Epithelial cell of umbilical artery (primary cell): ENCODE data around the gene WASF2. TPM values are rescaled to one million over a fixed set of nuclear protein-coding genes. Genes with fewer than 3 reads are reported as not detected.

Experiments used
- total RNA-seq: library from RNA; depleted of rRNA; stranded (reverse); fragments of >200 nt; gene quantifications from 2 replicates; pipeline ENCODE4 v1.2.3, GENCODE V29; 2014

The WASF2 gene
- total RNA-seq, result 17.9 and 21.1 TPM in 2 replicates

GRCh38 chr1:27489973-27490741 is at the start of gene WASF2:
Gene WASF2 (minus strand): TSS chr1:27490167. CDS start chr1:27428890, 61,277 bp downstream.

GRCh38 chr1:27392096-27392777 is 97.7 kb downstream of the WASF2 start, which contains the start of gene GPR3:
Gene GPR3 (plus strand): TSS chr1:27392622. CDS start chr1:27393799, 1,177 bp downstream.

GRCh38 chr1:27383039-27383605 is 106.8 kb downstream of the WASF2 start, which contains the start of gene CD164L2:
Gene CD164L2 (minus strand): TSS chr1:27383333. CDS start chr1:27383239, 94 bp downstream.

GRCh38 chr1:27374362-27375086 is 115.4 kb downstream of the WASF2 start, which contains the start of gene FCN3:
Gene FCN3 (minus strand): TSS chr1:27374824. CDS start chr1:27374818, 6 bp downstream.

GRCh38 chr1:27366411-27367159 is 123.4 kb downstream of the WASF2 start, which contains the start of gene MAP3K6:
Gene MAP3K6 (minus strand): TSS chr1:27366961. CDS start chr1:27366597, 364 bp downstream.

Other genes with a start within 250 kb of the WASF2 start
- gene TMEM222, start 168.0 kb downstream of the WASF2 start, total RNA-seq, result 23.3 and 24.7 TPM in 2 replicates
- gene SYTL1, start 148.1 kb downstream of the WASF2 start, total RNA-seq, result under 0.01 TPM in 1 of 2 replicates, not detected in the other
- 6.4 and 6.5 TPM in 2 replicates for gene MAP3K6, start 123.2 kb downstream of the WASF2 start, total RNA-seq
- under 0.01 TPM in 1 of 2 replicates, not detected in the other for gene FCN3, start 115.3 kb downstream of the WASF2 start, total RNA-seq
- gene CD164L2, start 106.8 kb downstream of the WASF2 start, total RNA-seq, result not detected in 2 replicates
- 0.46 and 0.65 TPM in 2 replicates for gene GPR3, start 97.5 kb downstream of the WASF2 start, total RNA-seq
- gene AHDC1, start 114.0 kb upstream of the WASF2 start, total RNA-seq, result 4.5 and 6.1 TPM in 2 replicates
- 0.46 TPM in 1 of 2 replicates, not detected in the other for gene FGR, start 145.0 kb upstream of the WASF2 start, total RNA-seq
- gene IFI6, start 182.0 kb upstream of the WASF2 start, total RNA-seq, result 129 and 3,193 TPM in 2 replicates
- gene FAM76A, start 235.8 kb upstream of the WASF2 start, total RNA-seq, result 7.5 and 15.2 TPM in 2 replicates